Lower lobe of right lung (tissue), 2 donors: ENCODE measurements around the gene ATG101. TPM values are rescaled to one million over a fixed set of nuclear protein-coding genes. Genes with fewer than 3 reads are reported as not detected.

Experiments
- ATAC-seq, 2 donors: fragments of 200-7000 bp; cut with Tn5 transposase; one replicate each; pipeline ENCODE4 v1.9.1; 2020 to 2022; ENCODE audit warnings: mild to moderate bottlenecking in 2 of 2, moderate library complexity in 2 of 2
- DNase-seq: peaks from one replicate; pipeline ENCODE4 v3.0.0-alpha.2; 2020
- H3K27ac ChIP-seq: fragments of 200-600 bp; one replicate; pipeline ENCODE4 v1.8.0; 2022
- H3K27me3 ChIP-seq: fragments of 200-600 bp; one replicate; pipeline ENCODE4 v1.8.0; 2022; ENCODE audit warnings: low read depth
- H3K36me3 ChIP-seq: fragments of 200-600 bp; one replicate; pipeline ENCODE4 v1.8.0; 2022; ENCODE audit warnings: mild to moderate bottlenecking
- H3K4me1 ChIP-seq: fragments of 200-600 bp; one replicate; pipeline ENCODE4 v1.8.0; 2022
- H3K4me3 ChIP-seq: fragments of 200-600 bp; one replicate; pipeline ENCODE4 v1.8.0; 2022; ENCODE audit warnings: mild to moderate bottlenecking
- H3K9me3 ChIP-seq: fragments of 200-600 bp; one replicate; pipeline ENCODE4 v1.8.0; 2022
- CTCF ChIP-seq: fragments of 200-600 bp; IDR thresholded peaks from one replicate; pipeline ENCODE4 v1.8.0; 2022; ENCODE audit warnings: antibody characterized with exemption, mild to moderate bottlenecking
- intact Hi-C: fragments of 100-400 bp; cut with DNase I; formaldehyde crosslinking; loops from one replicate; pipeline ENCODE4 v1.11.0; 2022
- total RNA-seq: library from RNA; stranded (reverse); fragmentation: NEBNext Ultra II Directional; extraction: Animal tissue kit (Norgen Biotek cat#: 25700); gene quantifications from one replicate; pipeline ENCODE4 v1.2.1, GENCODE V29; 2021
- donor health status: DM: no; HTN: yes; CAD: no; lungs with severe emphysema.

Gene ATG101
- total RNA-seq, 1 donor from 2014 or later = 31.8 TPM

- Histone ChIP-seq H3K27ac (no peak overlapping the region), H3K9me3 (no peaks in the 10 kb centered on the region), H3K36me3 (peaks cover 57% of the 10 kb centered on the region), H3K27me3 (no peaks in the 10 kb centered on the region), H3K4me3 (no peak overlapping the region), H3K4me1 (peaks cover 23% of the 10 kb centered on the region)
- DNase-seq = no peak
- no peak for ATAC-seq
- intact Hi-C loops = no loop called here
- TF ChIP-seq CTCF = no peak
Observed at GRCh38 chr12:52056801-52057637, 12.8 kb upstream of the ATG101 start.

- no peaks in the 10 kb centered on the region for H3K27me3 ChIP-seq
- no peak for TF ChIP-seq CTCF
- H3K9me3 ChIP-seq = no peaks in the 10 kb centered on the region
- intact Hi-C loops = no loop called here
- peaks cover 16% of the 10 kb centered on the region for H3K4me1 ChIP-seq
- no peak overlapping the region for H3K27ac ChIP-seq
- DNase-seq (no peak), ATAC-seq (no peak)
- H3K36me3 ChIP-seq = peaks cover 57% of the 10 kb centered on the region
- H3K4me3 ChIP-seq = no peak overlapping the region
Observed at GRCh38 chr12:52057638-52058576, 11.9 kb upstream of the ATG101 start.

GRCh38 chr12:52058631-52059361 is 11.0 kb upstream of the ATG101 start:
- peaks cover 57% of the 10 kb centered on the region for H3K36me3 ChIP-seq
- H3K27ac ChIP-seq = no peak overlapping the region
- H3K9me3 ChIP-seq = no peaks in the 10 kb centered on the region
- DNase-seq (peak; percentile 45), ATAC-seq (peak in 1 of 2 donors; percentile 0)
- intact Hi-C loops = no loop called here
- no peak overlapping the region for H3K4me3 ChIP-seq
- H3K27me3 ChIP-seq = no peaks in the 10 kb centered on the region
- peaks cover 12% of the 10 kb centered on the region for H3K4me1 ChIP-seq
- no peak for TF ChIP-seq CTCF

GRCh38 chr12:52059582-52060497 is 9.9 kb upstream of the ATG101 start:
- ATAC-seq = peak; percentile 37 to 40
- H3K9me3 ChIP-seq = no peaks in the 10 kb centered on the region
- H3K27ac ChIP-seq = no peak overlapping the region
- H3K4me1 ChIP-seq = peaks cover 8% of the 10 kb centered on the region
- no peak overlapping the region for H3K4me3 ChIP-seq
- TF ChIP-seq CTCF = no peak
- DNase-seq = no peak
- H3K36me3 ChIP-seq = peaks cover 48% of the 10 kb centered on the region
- intact Hi-C loops = no loop called here
- no peaks in the 10 kb centered on the region for H3K27me3 ChIP-seq
